Measurements from ENCODE around the gene RHOD.

Gene RHOD

GRCh38 chr11:67082071-67082791, 25.6 kb downstream of the RHOD start:
- no peak for TF ChIP-seq CTCF (conservative IDR thresholded peaks at IDR 0.05; ENCODE audit: control insufficient read depth, insufficient read depth, low read depth, low read length)
- no peak overlapping the region for H3K4me3 ChIP-seq (ENCODE audit: control insufficient read depth, low read depth, low read length)
- DNase-seq (ENCODE audit: low read depth) = peak; percentile 12

GRCh38 chr11:67083786-67084366, 27.2 kb downstream of the RHOD start:
- TF ChIP-seq CTCF (conservative IDR thresholded peaks at IDR 0.05; ENCODE audit: control insufficient read depth, insufficient read depth, low read depth, low read length) = no peak

DNA sequence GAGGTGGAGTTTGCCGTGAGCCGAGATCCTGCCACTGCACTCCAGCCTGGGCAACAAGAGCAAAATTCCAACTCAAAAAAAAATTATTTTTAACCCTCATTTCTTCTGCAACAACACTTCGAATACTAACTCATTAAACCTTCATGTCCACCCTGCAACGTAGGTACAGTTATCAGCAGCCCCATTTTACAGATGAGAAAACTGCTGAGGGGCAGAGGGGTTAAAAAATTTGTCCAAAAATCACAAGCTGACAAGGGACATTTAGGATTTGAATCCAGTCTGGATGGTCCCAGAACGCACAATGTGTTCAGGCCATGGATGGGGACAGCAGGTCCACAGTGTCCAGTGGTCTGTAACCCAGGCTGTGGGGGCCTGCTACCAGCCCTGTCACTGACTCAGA, 29.0 kb downstream of the RHOD start:
- TF ChIP-seq CTCF (conservative IDR thresholded peaks at IDR 0.05; ENCODE audit: control insufficient read depth, insufficient read depth, low read depth, low read length) = no peak
- no peak for DNase-seq (ENCODE audit: low read depth)
- H3K4me3 ChIP-seq (ENCODE audit: control insufficient read depth, low read depth, low read length) = no peak overlapping the region

More at GRCh38 chr11:67083786-67084366, 27.2 kb downstream of the RHOD start:
- DNase-seq (ENCODE audit: low read depth) = no peak
- no peak overlapping the region for H3K4me3 ChIP-seq (ENCODE audit: control insufficient read depth, low read depth, low read length)

DNA sequence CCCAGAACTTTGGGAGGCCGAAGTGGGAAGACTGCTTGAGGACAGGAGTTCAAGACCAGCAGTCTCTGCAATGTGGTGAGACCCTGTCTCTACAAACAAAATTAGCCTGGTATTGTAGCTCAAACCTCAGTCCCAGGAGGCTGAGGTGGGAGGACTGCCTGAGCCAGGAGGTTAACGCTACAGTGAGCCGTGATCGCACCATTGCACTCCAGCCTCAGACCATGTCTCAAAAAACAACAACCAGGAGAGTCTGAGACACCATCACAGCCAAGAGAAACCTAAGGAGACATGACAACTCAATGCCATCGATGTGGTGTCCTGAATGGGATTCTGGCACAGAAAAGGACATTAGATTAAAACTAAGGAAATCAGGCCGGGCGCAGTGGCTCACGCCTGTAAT, 34.1 kb downstream of the RHOD start:
- H3K4me3 ChIP-seq (ENCODE audit: control insufficient read depth, low read depth, low read length) = no peak overlapping the region
- no peak for DNase-seq (ENCODE audit: low read depth)
- TF ChIP-seq CTCF (conservative IDR thresholded peaks at IDR 0.05; ENCODE audit: control insufficient read depth, insufficient read depth, low read depth, low read length) = no peak

GRCh38 chr11:67095214-67095507, 38.5 kb downstream of the RHOD start:
- H3K4me3 ChIP-seq (ENCODE audit: control insufficient read depth, low read depth, low read length) = no peak overlapping the region
- no peak for DNase-seq (ENCODE audit: low read depth)
- no peak for TF ChIP-seq CTCF (conservative IDR thresholded peaks at IDR 0.05; ENCODE audit: control insufficient read depth, insufficient read depth, low read depth, low read length)

DNA sequence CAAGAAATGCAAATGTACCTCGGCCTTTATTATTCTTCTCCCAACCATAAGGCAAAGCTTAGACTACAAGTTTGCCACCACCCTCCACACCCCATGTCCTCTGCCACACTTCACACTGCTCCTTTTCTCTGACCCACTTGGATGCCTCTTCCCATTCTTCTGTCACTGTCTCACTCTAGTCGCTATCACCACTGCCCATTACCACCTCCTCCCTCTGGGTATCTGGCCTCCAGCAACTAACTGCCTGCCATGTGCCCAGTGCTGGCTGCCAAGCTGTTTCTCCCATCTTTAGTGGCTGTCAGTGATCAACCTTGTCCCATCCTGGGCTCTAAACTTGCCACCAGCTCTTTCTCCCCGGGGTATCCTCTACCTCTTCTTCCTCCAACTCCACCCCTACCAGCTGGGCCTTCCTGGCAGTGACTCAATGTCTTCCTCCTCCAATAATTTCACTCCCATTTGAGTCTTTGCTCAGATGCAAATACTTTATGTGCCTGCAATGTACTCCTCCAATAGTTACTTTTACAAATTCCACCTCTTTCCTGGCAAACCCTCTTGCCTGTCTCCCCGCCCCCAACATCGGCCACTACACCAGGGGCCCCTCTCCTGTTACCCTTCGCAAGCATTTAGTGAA, 42.3 kb downstream of the RHOD start:
- no peak for DNase-seq (ENCODE audit: low read depth)
- no peak for TF ChIP-seq CTCF (conservative IDR thresholded peaks at IDR 0.05; ENCODE audit: control insufficient read depth, insufficient read depth, low read depth, low read length)
- no peak overlapping the region for H3K4me3 ChIP-seq (ENCODE audit: control insufficient read depth, low read depth, low read length)
